HG02623 (cell line): Measurements from ENCODE around the gene SOX6.

Source experiments
- ATAC-seq: cut with Tn5 transposase; IDR thresholded peaks from one replicate; pipeline ENCODE4 v1.9.1; 2021; ENCODE audit warnings: moderate library complexity; ENCODE audit not compliant: unreplicated experiment

Gene SOX6

GRCh38 chr11:16321148-16321547, 35.2 kb downstream of the SOX6 start:
- no peak for ATAC-seq

DNA sequence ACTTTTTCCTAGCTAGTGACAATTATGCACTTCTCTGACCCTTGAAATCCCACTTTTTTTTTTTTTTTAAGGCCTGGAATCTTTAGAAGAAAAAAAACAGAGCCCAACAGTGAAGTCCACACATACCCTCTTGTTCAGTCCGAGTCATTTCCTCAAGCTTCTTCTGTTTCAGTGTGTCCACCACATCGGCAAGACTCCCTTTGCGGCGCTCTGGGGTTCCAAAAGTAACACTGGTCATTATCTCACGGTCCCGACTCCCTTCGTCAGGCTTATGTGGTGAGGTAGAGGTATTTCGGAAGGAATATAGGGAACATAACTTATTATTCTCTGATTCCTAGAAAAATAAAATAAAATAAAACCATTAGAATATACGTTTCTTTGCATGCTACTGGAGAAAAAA, 38.0 kb downstream of the SOX6 start:
- no peak for ATAC-seq

- no peak for ATAC-seq
Measured at GRCh38 chr11:16317712-16318111, 38.6 kb downstream of the SOX6 start.

DNA sequence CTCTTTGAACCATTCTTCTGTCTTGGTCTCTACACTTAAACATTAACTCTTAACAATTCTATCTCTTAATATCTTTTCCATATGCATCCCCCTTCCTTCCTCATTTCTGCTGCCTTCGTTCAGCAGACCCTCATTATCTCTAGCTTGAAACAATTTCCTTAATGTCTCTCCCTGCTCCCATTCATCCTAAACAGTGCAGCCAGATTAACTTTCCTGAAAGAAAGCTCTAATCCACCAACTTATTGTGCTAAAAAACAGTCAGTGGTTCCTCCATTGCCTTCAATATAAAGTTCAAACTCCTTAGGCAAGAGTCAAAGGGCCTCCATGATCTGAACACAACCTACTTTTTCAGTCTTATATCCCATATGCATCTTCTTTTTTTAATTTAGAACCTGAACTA, 42.5 kb downstream of the SOX6 start:
- ATAC-seq = no peak

DNA sequence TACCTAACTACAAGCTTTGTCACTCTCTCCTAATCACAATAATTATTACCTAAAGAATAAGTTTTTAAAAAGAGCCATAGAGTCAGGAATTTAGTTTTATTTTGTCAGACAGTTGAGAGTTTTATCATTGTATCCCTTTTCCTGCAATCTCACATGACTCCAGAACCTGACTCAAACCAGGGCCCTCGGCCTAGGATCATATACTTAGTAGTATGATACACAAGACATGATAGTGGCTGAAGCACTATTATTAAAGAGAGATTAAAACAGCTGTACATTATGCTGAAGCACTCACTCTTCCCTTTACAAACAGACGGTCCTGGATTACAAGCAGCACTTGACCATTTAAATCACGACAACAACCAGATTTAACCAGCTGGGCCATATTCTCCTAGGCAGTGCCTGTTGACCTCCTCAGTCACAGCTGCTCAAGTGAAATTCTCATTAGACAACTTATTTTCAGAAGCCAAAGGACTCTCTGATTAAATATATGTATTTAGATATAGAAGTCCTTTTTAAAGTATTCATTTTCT, 44.0 kb downstream of the SOX6 start:
- ATAC-seq = no peak

GRCh38 chr11:16311831-16312230, 44.5 kb downstream of the SOX6 start:
- ATAC-seq = no peak

DNA sequence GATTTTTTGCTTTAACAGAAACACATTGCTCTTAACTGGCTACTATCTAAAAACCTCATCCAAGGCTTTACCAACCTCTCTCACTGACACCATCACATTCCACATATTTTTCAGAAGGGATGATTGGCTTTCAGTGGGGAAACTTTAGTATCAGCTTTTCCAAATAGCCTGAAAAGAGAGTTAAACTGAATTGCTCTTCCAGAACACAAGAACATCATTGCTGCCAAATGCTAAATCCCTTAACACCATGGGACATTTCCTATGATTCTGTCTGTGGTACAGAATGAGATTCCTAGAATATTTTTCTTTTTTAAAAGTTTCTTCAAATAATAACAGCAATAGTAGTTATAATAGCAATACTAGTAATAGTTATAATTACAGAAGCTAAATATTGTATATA, 45.4 kb downstream of the SOX6 start:
- no peak for ATAC-seq

DNA sequence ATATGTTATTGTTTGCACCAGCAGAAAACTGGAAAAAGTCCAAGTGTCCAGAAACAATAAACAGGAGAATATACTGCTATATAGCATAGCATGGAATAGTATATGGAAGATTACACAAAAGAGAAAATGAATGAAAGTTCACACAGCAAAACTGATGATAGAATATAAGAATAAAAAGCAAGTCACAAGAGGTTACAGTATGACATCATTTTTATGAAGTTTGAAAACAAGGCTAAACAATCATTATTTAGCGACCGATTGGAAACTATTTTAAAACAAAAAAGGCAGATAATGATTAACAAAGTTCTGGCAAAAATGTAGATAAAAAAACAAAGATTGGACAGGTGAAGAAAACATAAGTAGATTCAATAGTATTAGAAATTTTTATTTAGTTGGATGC, 47.1 kb downstream of the SOX6 start:
- ATAC-seq = no peak

DNA sequence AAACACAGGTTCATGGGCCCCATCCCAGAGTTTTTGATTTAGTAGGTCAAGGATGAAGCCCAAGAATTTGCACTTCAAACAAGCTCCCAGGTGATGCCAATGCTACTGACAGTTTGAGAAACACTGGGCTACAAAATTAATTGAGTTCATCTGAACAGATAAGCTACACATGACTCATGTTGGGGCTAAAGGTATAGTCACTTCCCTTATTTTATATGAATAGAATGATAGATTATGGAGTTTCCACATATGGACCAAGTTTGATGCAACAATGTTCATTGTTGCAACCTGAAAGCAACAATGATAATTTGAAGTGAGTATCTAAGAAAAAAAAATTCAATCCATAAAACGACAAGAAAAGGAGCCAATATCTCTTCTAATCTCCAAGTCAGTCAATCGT, 54.9 kb downstream of the SOX6 start:
- no peak for ATAC-seq

- no peak for ATAC-seq
Measured at GRCh38 chr11:16299884-16300782, 56.2 kb downstream of the SOX6 start.

DNA sequence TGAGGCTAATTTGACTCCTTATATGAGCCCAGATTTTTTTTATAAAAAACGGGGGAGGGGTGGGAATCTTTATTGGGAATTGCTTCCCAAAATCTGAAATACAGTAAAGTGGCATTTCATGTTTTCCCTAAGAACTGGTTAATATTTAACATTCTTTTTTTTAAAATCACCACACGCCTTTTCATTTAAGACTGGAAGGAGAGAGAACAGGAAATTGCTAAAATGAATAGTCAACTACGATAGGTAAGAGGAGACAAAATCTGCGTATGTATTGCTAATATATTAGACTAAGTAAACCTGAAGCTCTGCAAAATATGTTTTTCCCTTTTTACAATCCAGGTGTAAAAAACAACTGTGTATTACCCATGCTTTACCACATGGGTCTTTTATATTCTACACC, 57.0 kb downstream of the SOX6 start:
- ATAC-seq = no peak

- no peak for ATAC-seq
Measured at GRCh38 chr11:16297332-16297731, 59.0 kb downstream of the SOX6 start.

DNA sequence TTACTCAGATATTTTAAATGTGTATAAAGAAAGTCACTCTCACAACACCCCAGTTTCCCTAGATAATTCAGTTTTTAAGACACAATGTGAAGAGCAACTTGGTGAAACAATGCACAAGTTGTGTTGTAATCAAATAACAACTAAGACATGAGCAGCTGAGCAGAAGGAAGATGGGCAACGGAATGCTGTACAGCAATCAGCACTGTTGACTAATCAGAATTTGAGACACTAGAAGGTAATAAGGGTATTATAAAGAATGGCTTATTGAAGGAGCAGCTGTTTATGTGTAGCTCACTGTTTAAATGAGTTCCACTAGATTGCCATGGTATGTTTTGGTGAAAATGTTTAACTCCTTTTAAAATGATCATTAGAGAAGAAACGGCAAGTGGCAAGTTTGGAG, 60.1 kb downstream of the SOX6 start:
- ATAC-seq = no peak

DNA sequence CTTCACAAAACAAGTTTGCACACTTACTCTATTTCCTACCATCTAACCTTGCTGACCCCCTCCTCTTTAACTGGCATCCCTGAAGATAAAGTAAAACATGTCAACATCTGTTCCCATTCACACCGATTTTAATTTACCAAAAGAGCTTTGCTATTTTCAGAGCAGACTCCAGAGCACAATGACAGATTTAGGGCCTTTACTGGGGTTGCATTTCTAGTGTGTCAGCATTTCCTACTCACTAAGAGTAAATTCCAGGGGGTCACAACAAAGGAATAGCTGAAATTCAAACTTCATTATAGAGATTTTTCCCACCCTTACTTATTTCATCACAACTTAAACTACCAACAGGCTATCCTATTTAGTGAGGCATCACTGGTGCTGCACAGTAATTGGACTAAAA, 60.8 kb downstream of the SOX6 start:
- ATAC-seq = no peak

DNA sequence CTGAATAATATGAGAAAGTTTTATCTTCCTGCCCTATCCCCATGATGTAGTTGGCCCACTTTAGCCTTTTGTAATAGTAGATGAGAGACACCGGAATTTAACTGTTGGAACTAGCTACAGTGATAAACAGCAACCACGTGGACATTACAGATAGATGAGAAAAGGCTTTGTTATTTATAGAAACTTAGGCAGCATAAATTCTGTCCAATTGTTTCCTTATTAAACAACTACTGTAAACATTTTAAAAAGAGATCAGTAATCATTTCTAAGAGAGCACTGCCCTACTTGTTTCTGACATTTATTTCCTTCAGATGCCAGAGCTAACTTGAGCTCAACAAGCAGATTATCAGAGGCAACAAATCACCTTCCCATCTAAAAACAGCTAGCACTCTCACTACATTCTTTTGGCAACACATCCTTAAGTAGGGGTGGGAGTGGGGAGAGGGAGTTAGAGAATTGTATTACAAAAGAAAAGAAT, 63.1 kb downstream of the SOX6 start:
- no peak for ATAC-seq

- ATAC-seq = no peak
Measured at GRCh38 chr11:16292167-16292859, 64.0 kb downstream of the SOX6 start.

DNA sequence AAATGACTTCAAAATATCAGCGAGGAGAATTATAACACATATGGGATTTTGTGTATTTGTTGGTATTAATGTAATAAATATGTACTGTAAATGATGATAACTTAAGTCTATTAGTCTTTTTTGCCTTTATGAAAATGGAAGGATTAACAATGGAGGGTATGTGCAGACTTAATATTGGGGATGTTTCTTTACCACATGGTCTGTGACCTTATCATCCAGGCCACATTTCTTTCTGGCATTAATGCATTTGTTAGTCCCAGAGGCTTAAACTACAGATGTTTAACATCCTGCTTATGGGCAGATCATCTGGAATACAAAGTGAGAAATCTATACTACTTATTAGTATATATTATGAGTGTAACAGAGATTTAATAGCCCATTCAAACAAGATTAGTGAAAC, 64.6 kb downstream of the SOX6 start:
- ATAC-seq = no peak

- ATAC-seq = no peak
Measured at GRCh38 chr11:16289541-16289940, 66.8 kb downstream of the SOX6 start.

DNA sequence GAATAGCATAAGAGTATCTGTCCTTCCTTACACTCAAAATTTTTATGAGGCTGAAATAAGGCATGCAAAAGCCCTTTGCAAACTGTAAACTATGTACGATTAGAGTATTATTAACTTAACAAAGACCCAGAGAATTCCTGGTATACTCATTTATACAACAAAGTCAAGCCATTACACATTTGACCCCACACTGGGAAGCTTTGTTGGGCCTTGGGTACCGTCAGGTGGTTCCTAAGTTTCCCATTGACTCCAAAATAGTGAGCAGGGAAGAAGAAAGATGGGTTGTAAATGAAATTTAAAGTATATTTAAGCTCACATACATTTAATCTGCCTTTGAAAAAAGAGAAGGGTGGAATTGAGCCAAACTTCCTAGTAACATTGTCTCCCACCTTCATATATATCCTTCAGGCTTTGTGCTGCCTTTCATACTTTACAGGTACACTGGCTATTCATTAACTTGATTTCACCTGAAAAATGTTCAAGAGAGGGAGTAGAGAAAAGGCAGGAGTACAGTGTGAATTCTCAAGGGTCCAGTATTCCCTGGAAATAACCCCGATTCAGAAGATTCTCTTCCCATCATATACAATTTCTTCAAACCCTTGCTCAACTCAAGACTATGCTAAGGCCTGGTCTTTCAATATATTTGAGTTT, 68.6 kb downstream of the SOX6 start:
- ATAC-seq = no peak

- ATAC-seq = no peak
Measured at GRCh38 chr11:16286095-16286494, 70.3 kb downstream of the SOX6 start.

- no peak for ATAC-seq
Measured at GRCh38 chr11:16280256-16280682, 76.1 kb downstream of the SOX6 start.
